HG02884 (cell line): ENCODE results near the gene NSL1.
"Not testable (repeated sequence)": the region's sequence is repeated elsewhere in the genome, so short reads cannot be mapped to it uniquely, and the experiment has no call there.

Experiments used
- ATAC-seq: cut with Tn5 transposase; IDR thresholded peaks from one replicate; pipeline ENCODE4 v1.9.1; 2021; ENCODE audit warnings: mild to moderate bottlenecking, moderate library complexity; ENCODE audit not compliant: unreplicated experiment

The NSL1 gene

DNA sequence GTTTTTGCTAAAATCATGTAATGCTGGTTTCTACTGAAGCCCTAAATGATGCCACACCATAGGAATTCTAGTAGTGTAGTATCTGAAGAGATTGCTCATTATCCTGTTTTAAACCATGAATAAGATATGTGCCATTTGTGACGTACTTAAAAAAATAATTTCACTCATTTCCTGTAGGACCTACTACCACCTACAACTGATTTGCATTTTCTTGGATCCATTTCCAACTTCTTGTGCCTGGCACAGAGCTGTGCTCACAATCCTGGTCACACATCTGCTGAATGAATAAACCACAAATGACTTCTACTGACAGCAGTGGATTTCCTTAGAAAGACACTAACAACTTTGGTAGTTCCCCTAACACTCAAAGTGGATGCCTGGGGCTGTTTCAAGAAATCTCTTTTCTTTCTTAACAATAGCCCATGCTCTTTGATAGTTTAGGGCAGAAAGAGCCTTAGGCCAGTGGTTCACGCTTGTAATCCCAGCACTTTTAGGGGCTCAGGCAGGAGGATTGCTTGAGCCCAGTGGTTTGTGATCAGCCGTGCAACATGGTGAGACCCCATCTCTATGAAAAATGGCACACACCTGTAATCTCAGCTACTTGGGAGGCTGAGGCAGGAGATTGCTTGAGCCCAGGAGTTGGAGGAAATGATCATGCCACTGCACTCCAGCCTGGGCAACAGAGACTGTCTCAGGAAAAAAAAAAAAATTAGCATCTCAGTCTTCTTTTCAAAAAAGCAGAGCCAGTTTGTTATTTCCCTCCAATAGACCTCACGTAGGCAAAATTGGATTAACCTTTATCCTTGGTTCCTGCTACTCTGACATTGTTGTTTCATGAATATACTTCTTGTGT lies 78.9 kb downstream of the NSL1 start:
- ATAC-seq: no peak

GRCh38 chr1:212711974-212712373 lies 79.6 kb downstream of the NSL1 start:
- ATAC-seq: not testable (repeated sequence)

GRCh38 chr1:212710566-212710965 lies 81.0 kb downstream of the NSL1 start:
- no peak for ATAC-seq

DNA sequence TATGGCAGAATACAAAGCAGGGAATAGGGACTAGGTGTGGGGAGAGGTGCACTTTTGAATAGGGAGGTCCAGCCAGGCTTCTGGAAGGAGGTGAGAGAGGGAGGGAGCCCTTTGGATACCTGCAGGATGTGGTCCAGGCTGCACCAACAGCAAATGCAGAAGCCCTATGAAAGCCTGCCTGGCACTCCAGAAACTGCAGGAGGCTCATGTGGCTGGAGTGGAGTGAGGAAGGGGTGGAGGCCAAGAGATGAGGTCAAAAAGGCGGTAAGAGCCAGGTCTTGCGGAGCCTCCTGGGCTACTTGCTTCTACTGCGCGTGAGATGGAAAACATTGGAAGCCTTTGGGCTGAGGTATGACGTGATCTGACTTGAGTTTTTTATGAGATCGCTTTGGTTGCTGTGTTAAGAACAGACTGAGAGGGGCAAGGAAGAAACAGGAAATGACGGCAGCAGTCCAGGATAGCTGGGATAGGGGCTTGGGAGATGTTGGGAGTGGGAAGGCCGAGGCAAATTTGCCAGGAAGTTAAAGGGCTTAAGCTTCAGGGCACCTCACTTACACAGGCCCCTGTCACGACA lies 87.5 kb downstream of the NSL1 start:
- ATAC-seq: no peak

DNA sequence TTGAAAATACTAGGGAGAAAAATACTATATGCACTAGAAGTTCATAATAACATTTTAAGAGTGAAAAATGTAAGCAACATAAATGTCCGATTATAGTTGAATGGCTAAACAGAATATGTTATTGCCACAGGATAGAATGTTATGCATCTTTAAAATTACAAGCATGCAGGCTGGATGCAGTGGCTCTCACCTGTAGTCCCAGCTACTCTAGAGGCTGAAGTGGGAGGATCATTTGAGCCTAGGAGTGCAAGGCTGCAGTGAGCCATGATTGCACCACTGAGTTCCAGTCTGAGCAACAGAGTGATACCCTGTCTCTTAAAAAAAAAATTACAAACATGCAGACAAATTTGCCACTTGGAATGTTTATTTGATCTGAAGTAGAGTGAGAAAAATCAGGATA lies 88.9 kb downstream of the NSL1 start:
- ATAC-seq: no peak

- ATAC-seq: no peak
Observed at GRCh38 chr1:212701910-212702309, 89.7 kb downstream of the NSL1 start.

- ATAC-seq: no peak
Observed at GRCh38 chr1:212700892-212701819, 90.4 kb downstream of the NSL1 start.

DNA sequence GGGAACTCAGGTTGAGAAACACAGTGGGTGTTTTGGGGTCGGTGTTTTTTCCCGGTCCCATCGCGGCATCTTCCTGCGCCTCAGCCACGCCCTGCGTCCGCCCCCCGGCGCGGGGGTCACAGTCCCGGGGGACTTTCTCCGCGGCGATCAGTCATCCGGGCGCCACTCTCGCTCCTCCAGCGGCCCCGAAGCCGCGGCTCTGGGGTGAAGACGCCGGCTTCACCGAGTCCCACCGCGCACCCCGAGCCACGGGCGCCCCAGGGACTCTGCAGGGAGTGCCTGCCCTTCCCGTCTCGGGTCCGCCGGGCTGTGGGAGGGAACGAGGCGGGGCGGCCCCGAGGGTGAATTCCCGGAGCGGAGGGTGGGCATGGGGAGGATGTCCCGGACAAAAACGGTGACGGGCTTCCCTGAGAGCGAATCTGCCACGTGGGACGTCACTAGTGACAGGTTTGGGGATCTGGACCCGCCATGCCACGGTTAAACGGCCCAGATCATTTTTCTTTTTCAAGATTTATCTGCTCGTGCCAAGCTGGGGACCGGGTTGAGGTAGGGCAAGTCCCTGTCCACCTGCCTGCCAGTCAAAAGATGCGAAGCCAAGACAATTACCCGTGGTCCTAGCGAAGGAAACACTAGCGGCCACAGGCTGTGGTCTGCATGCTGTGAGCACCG lies 91.2 kb downstream of the NSL1 start:
- ATAC-seq: peak; percentile 26

- ATAC-seq: peak; percentile 7
Observed at GRCh38 chr1:212699625-212700222, 91.9 kb downstream of the NSL1 start, which contains the start of gene BATF3. BATF3 (minus strand) TSS chr1:212699840; CDS start chr1:212699762, 78 bp downstream.

GRCh38 chr1:212699104-212699624 lies 92.4 kb downstream of the NSL1 start:
- peak; percentile 47 for ATAC-seq

DNA sequence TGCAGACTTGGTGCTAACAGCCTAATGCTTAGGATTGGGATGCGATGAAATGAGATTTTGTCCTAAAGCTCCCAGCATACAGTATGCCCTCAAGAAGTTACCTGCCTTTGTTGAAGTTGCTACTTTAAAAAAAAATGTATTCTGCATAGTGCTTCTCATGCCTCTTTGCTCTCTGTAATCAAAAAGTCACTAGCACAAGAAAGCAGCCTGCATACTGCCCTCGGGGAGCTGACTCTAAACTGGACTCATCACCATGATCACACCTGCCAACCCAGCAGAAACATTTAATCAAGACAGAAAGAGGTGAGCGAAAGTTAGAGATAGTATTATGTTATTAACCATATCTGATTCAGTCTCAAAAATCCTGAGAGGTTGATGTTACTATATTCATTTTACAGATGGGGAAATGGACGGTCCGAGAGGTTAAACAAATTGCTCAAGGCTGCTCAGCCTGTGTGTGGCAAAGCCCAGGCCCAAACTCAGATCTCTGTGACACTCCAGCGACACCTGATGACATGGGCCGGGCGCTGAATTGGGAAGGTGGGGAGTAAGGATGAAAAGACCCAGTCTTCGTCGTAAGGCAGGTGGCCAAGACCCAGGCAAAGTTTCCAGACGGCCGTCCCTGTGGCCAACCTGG lies 93.0 kb downstream of the NSL1 start:
- ATAC-seq: no peak

GRCh38 chr1:212696721-212697331 lies 94.8 kb downstream of the NSL1 start:
- ATAC-seq: no peak

- no peak for ATAC-seq
Observed at GRCh38 chr1:212692774-212693644, 98.6 kb downstream of the NSL1 start.

DNA sequence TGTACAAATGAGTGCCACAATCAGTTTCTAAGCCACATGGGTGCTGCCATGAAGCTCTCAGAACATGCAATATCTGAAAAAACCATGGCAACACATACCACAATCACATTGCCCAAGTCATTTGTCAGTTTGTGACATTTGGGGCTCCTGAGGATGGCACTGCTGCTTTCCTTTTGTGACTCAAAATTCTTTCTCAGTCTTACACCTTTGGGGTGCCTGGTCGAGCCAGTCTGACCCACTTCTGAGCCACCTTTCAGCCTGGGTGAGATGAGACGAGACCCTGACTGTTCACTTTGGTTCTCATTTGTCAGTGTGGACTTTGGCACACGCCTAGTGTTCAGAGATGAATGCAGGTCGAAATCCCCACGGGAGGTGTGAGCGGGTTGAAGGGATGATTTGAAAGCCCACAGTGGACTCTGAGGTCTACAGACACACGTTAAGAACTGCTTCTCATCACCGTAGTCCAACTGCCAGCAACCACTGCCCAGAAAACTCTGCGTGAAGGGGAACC lies 100.0 kb downstream of the NSL1 start:
- ATAC-seq: no peak

GRCh38 chr1:212690816-212691403 lies 100.7 kb downstream of the NSL1 start:
- no peak for ATAC-seq

- no peak for ATAC-seq
Observed at GRCh38 chr1:212689758-212690529, 101.6 kb downstream of the NSL1 start.

DNA sequence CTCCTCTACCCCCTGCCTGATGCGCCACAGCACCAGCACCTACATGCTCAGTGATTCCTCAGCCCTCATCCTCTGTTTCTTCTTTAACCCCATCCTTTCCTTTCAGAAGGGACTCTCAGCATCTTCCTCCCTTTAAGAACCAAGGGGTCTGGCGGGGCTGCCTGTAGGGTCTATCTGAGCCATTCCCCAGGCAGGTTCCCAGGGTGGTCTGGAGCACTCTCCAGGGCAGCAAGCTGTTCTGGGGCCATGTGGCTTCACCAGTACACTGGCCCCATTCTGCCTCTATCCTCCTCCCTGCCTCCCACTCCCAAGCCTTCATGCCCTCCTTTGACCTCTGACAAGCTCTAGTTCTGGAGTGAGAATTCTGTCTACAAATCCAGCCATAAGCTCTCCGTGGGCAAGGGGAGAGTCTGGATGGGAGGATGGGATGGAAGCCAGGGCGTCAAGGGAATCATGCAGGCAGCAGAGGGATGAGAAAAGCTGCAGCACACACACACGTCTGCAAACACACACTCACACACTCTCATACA lies 102.3 kb downstream of the NSL1 start:
- no peak for ATAC-seq
